K562 (cell line): ENCODE data around the gene MTHFSD. TPM values are rescaled to one million over a fixed set of nuclear protein-coding genes. Genes with fewer than 3 reads are reported as not detected.

Experiments used
- MCM3 ChIP-seq: fragments of 450-650 bp; IDR thresholded peaks from 2 replicates; pipeline ENCODE4 v1.6.1; 2016
- STAT6 ChIP-seq: sonication (generic); formaldehyde crosslinking; IDR thresholded peaks from 2 replicates; pipeline ENCODE4 v1.8.1; 2023; ENCODE audit warnings: mild to moderate bottlenecking, missing genetic modification reagents
- ZC3H11A ChIP-seq: IDR thresholded peaks from 2 replicates; pipeline ENCODE4 v1.6.1; 2012; ENCODE audit warnings: low read depth, low read length, improper control_type of control experiment
- ZFPM2 ChIP-seq: fragments of 250-450 bp; sonication (Bioruptor Pico); IDR thresholded peaks from 2 replicates; pipeline ENCODE4 v1.5.1; 2022; ENCODE audit warnings: mild to moderate bottlenecking
- ZNF318 ChIP-seq, 2 experiments: fragments of 450-650 bp; IDR thresholded peaks; 2 replicates each; pipeline ENCODE4 v1.6.1; 2016; ENCODE audit warnings: mild to moderate bottlenecking in 2 of 2, borderline replicate concordance in 1 of 2, low read depth in 1 of 2, moderate library complexity in 1 of 2
- polyA plus RNA-seq, 8 experiments: library from polyadenylated mRNA; depleted of rRNA in 4 of 8; stranded (reverse) in 5 of 8; unstranded in 3 of 8; fragments of >200 nt; fragmentation: Nextera tagmentation in 2 of 8; fragmentation: Illumina TruSeq in 1 of 8; extraction: Ambion mirVana in 2 of 8; extraction: Trizol in 1 of 8; gene quantifications; 2 replicates each; pipeline versions ENCODE4 v1.2.1 to v1.2.3, GENCODE V29; 2011 to 2014; ENCODE audit warnings: inconsistent platforms in 1 of 8, missing spikeins in 1 of 8
- total RNA-seq, 7 experiments: library from RNA; depleted of rRNA in 6 of 7; stranded (reverse); fragments of >200 nt in 6 of 7; fragmentation: Illumina TruSeq in 2 of 7; extraction: Trizol in 2 of 7; gene quantifications; 2 replicates each; pipeline versions ENCODE4 v1.2.1 to v1.2.3, GENCODE V29; 2011 to 2021; ENCODE audit warnings: low replicate concordance in 1 of 7
- TF ChIP-seq, protein P1 (sequence below), 2 experiments: fragments of 450-650 bp in 1 of 2; IDR thresholded peaks; 2 replicates each; pipeline ENCODE4 v1.6.1; 2011 to 2017; ENCODE audit warnings: low read depth in 2 of 2, antibody characterized with exemption in 1 of 2, borderline replicate concordance in 1 of 2, low read length in 1 of 2, mild to moderate bottlenecking in 1 of 2, mixed read lengths in 1 of 2; ENCODE audit not compliant: control insufficient read depth in 1 of 2
- TF ChIP-seq, protein P2 (sequence below): IDR thresholded peaks from 2 replicates; pipeline ENCODE4 v1.6.1; 2016; ENCODE audit warnings: missing genetic modification characterization, missing compliant biosample characterization

The MTHFSD gene
- total and polyA plus RNA-seq, 9 of the 15 experiments (the other 6 are each of a cell fraction or from before 2014, with no cell fraction given): 3.2 to 20.2 (median 12.0) TPM

GRCh38 chr16:86575754-86576557 is 20.9 kb upstream of the MTHFSD start (continued):
- no peak for TF ChIP-seq ZNF318 (IDR thresholded peaks at IDR 0.05; ENCODE audit: borderline replicate concordance in 1 of 2, low read depth in 1 of 2)
- no peak for TF ChIP-seq ZFPM2
- TF ChIP-seq MCM3: no peak
- TF ChIP-seq, protein P1, sequence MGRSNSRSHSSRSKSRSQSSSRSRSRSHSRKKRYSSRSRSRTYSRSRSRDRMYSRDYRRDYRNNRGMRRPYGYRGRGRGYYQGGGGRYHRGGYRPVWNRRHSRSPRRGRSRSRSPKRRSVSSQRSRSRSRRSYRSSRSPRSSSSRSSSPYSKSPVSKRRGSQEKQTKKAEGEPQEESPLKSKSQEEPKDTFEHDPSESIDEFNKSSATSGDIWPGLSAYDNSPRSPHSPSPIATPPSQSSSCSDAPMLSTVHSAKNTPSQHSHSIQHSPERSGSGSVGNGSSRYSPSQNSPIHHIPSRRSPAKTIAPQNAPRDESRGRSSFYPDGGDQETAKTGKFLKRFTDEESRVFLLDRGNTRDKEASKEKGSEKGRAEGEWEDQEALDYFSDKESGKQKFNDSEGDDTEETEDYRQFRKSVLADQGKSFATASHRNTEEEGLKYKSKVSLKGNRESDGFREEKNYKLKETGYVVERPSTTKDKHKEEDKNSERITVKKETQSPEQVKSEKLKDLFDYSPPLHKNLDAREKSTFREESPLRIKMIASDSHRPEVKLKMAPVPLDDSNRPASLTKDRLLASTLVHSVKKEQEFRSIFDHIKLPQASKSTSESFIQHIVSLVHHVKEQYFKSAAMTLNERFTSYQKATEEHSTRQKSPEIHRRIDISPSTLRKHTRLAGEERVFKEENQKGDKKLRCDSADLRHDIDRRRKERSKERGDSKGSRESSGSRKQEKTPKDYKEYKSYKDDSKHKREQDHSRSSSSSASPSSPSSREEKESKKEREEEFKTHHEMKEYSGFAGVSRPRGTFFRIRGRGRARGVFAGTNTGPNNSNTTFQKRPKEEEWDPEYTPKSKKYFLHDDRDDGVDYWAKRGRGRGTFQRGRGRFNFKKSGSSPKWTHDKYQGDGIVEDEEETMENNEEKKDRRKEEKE (IDR thresholded peaks at IDR 0.05; ENCODE audit: borderline replicate concordance in 1 of 2, control insufficient read depth in 1 of 2, low read depth in 2 of 2, low read length in 1 of 2): 0 out of 4 replicates have a peak, but pooled peaks of 1 of the 2 experiments have one; percentile 46
- no peak for TF ChIP-seq STAT6 (CRISPR knock-in tag)
- no peak for TF ChIP-seq ZC3H11A
- TF ChIP-seq, protein P2, sequence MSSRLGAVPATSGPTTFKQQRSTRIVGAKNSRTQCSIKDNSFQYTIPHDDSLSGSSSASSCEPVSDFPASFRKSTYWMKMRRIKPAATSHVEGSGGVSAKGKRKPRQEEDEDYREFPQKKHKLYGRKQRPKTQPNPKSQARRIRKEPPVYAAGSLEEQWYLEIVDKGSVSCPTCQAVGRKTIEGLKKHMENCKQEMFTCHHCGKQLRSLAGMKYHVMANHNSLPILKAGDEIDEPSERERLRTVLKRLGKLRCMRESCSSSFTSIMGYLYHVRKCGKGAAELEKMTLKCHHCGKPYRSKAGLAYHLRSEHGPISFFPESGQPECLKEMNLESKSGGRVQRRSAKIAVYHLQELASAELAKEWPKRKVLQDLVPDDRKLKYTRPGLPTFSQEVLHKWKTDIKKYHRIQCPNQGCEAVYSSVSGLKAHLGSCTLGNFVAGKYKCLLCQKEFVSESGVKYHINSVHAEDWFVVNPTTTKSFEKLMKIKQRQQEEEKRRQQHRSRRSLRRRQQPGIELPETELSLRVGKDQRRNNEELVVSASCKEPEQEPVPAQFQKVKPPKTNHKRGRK (tag): 0 out of 2 replicates have a peak, but pooled peaks have one; percentile 18
